Progenitor cell of endocrine pancreas (in vitro differentiated cells): Measurements from ENCODE around the gene SLC24A4. TPM values are rescaled to one million over a fixed set of nuclear protein-coding genes. Genes with fewer than 3 reads are reported as not detected.

Experiments
- DNase-seq: peaks from one replicate; pipeline ENCODE4 v3.0.0; 2021; ENCODE audit warnings: low spot score; ENCODE audit not compliant: unreplicated experiment
- H3K27ac Mint-ChIP-seq: 2 replicates; pipeline ENCODE4 v1.8.0; 2021; ENCODE audit warnings: mild to moderate bottlenecking, moderate library complexity, mixed read lengths
- H3K27me3 Mint-ChIP-seq: 2 replicates; pipeline ENCODE4 v1.8.0; 2021; ENCODE audit warnings: mixed read lengths
- H3K36me3 Mint-ChIP-seq: 2 replicates; pipeline ENCODE4 v1.8.0; 2022; ENCODE audit warnings: mixed read lengths; ENCODE audit not compliant: insufficient read depth
- H3K4me1 Mint-ChIP-seq: 2 replicates; pipeline ENCODE4 v1.8.0; 2021; ENCODE audit warnings: low read depth, mixed read lengths
- H3K4me3 Mint-ChIP-seq: 2 replicates; pipeline ENCODE4 v1.8.0; 2021; ENCODE audit warnings: low read depth, mild to moderate bottlenecking, moderate library complexity, mixed read lengths
- H3K9me3 Mint-ChIP-seq: 2 replicates; pipeline ENCODE4 v1.8.0; 2021; ENCODE audit warnings: low read depth, mixed read lengths
- CTCF ChIP-seq: fragments of 200-600 bp; sonication (generic); IDR thresholded peaks from one replicate; pipeline ENCODE4 v1.5.0; 2021; ENCODE audit warnings: antibody characterized with exemption, mild to moderate bottlenecking; ENCODE audit not compliant: unreplicated experiment
- total RNA-seq: library from RNA; stranded (reverse); gene quantifications from 2 replicates; pipeline ENCODE4 v1.2.1, GENCODE V29; 2021

SLC24A4 gene
- total RNA-seq, 1 donor from 2014 or later: not detected

- no peak for TF ChIP-seq CTCF
- no peak for DNase-seq
- no peak overlapping the region for H3K4me3 Mint-ChIP-seq
- H3K36me3 Mint-ChIP-seq: no peaks in the 10 kb centered on the region
- H3K9me3 Mint-ChIP-seq: no peaks in the 10 kb centered on the region
- H3K27me3 Mint-ChIP-seq: peaks cover 32% of the 10 kb centered on the region
- no peaks in the 10 kb centered on the region for H3K4me1 Mint-ChIP-seq
- H3K27ac Mint-ChIP-seq: no peak overlapping the region
Observed at GRCh38 chr14:92380131-92380530, 57.2 kb downstream of the SLC24A4 start.

- H3K9me3 Mint-ChIP-seq: no peaks in the 10 kb centered on the region
- H3K4me3 Mint-ChIP-seq: no peak overlapping the region
- no peak for TF ChIP-seq CTCF
- no peak for DNase-seq
- H3K27me3 Mint-ChIP-seq: peaks cover 32% of the 10 kb centered on the region
- H3K4me1 Mint-ChIP-seq: no peaks in the 10 kb centered on the region
- H3K36me3 Mint-ChIP-seq: no peaks in the 10 kb centered on the region
- H3K27ac Mint-ChIP-seq: no peak overlapping the region
Observed at GRCh38 chr14:92380582-92380981, 57.6 kb downstream of the SLC24A4 start.

DNA sequence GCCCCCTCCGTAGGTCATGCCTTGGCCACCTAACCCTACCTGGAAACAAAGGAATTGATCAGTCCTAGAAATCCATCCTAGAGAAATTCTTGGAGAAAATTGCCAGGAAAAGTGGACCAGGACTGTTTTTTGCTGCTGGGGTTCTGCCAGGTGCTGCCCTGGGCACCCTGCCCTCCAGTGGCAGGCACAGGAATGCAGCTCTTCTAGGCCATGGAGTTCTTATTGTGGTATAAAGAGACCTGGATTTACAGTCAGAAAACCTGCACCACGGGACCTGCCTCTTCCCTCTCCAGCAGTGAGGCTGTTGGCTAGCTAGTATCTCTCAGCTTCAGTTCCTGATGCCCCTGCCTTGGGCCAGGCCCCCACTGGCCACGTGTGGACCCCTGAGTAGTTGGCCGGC lies 59.7 kb downstream of the SLC24A4 start:
- Mint-ChIP-seq H3K27me3 (peaks cover 28% of the 10 kb centered on the region), H3K9me3 (no peaks in the 10 kb centered on the region), H3K27ac (no peak overlapping the region), H3K4me3 (no peak overlapping the region), H3K4me1 (peaks cover 2% of the 10 kb centered on the region), H3K36me3 (no peaks in the 10 kb centered on the region)
- TF ChIP-seq CTCF: peak; percentile 39
- DNase-seq: no peak

GRCh38 chr14:92383805-92384204 lies 60.8 kb downstream of the SLC24A4 start:
- H3K27ac Mint-ChIP-seq: no peak overlapping the region
- peaks cover 2% of the 10 kb centered on the region for H3K4me1 Mint-ChIP-seq
- peaks cover 21% of the 10 kb centered on the region for H3K27me3 Mint-ChIP-seq
- no peaks in the 10 kb centered on the region for H3K36me3 Mint-ChIP-seq
- no peak for DNase-seq
- no peak overlapping the region for H3K4me3 Mint-ChIP-seq
- TF ChIP-seq CTCF: no peak
- no peaks in the 10 kb centered on the region for H3K9me3 Mint-ChIP-seq

DNA sequence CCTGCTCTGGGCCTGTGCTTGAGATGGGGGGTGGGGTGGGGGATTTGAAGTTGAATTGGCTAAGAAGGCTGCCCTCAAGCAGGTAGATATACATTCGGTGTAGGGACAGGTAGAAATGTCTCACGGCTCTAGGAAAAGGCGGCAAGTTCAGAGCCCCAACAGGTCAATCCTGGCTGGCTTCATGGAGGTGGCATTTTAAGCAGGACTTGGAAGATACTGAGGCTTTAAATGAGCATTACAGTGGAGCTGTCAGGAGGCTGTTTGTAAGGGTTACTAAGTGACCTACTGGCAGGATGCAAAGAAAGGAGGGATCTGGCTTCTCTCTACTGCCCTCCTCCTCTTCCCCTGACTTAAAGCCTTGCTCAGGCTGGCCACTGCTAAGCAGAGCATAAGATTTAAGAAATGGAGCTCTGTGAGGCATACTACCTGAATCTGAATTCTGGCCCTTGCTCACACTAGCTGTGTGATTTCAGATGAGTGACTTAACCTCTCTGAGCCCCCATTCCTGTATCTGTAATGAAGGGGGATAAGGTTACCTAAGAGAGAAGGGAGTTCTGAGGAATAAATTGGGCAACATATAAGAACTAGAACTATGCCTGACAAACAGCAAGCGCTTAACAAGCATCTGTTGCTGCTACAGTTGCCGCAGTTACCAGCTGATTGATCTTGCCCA lies 61.6 kb downstream of the SLC24A4 start:
- no peaks in the 10 kb centered on the region for H3K36me3 Mint-ChIP-seq
- H3K27me3 Mint-ChIP-seq: peaks cover 21% of the 10 kb centered on the region
- TF ChIP-seq CTCF: no peak
- H3K27ac Mint-ChIP-seq: no peak overlapping the region
- peaks cover 2% of the 10 kb centered on the region for H3K4me1 Mint-ChIP-seq
- H3K9me3 Mint-ChIP-seq: no peaks in the 10 kb centered on the region
- H3K4me3 Mint-ChIP-seq: no peak overlapping the region
- DNase-seq: no peak
